Measurements from ENCODE around the gene MT1HL1. TPM values are rescaled to one million over a fixed set of nuclear protein-coding genes. Genes with fewer than 3 reads are reported as not detected.
"Not testable (repeated sequence)": the region's sequence is repeated elsewhere in the genome, so short reads cannot be mapped to it uniquely, and the experiment has no call there.

The MT1HL1 gene
- total RNA-seq, 2 experiments from 2014 or later: not detected

- Mint-ChIP-seq H3K4me3 (no peak overlapping the region), H3K36me3 (ENCODE audit: low read depth) (no peaks in the 10 kb centered on the region), H3K9me3 (peaks cover 1% of the 10 kb centered on the region), H3K27ac (no peak overlapping the region), H3K4me1 (ENCODE audit: low read depth) (no peaks in the 10 kb centered on the region), H3K27me3 (ENCODE audit: low read depth) (no peaks in the 10 kb centered on the region)
- CTCF ChIA-PET: no interaction called here
- no peak for DNase-seq
- intact Hi-C loops (cut with micrococcal nuclease): no loop called here
Observed at GRCh38 chr1:236983818-236984217, 20.4 kb downstream of the MT1HL1 start.

GRCh38 chr1:236982380-236982779 is 21.9 kb downstream of the MT1HL1 start:
- H3K27ac Mint-ChIP-seq: no peak overlapping the region

GRCh38 chr1:236981431-236981830 is 22.8 kb downstream of the MT1HL1 start:
- H3K36me3 Mint-ChIP-seq (ENCODE audit: low read depth); H3K9me3 Mint-ChIP-seq; H3K4me1 Mint-ChIP-seq (ENCODE audit: low read depth); H3K27ac Mint-ChIP-seq; intact Hi-C loops (cut with micrococcal nuclease); H3K27me3 Mint-ChIP-seq (ENCODE audit: low read depth); DNase-seq; H3K4me3 Mint-ChIP-seq: not testable (repeated sequence)
- CTCF ChIA-PET: interaction anchor here (0.6 kb wide), 1 partner anchor 191 kb away, joined by 3 read pairs; no protein-coding TSS in a partner anchor

More at GRCh38 chr1:236982380-236982779, 21.9 kb downstream of the MT1HL1 start:
- no peak for DNase-seq
- H3K9me3 Mint-ChIP-seq: peaks cover under 1% of the 10 kb centered on the region
- CTCF ChIA-PET: interaction anchor here (0.6 kb wide), 1 partner anchor 20 kb away, joined by 5 read pairs; no protein-coding TSS in a partner anchor
- H3K4me1 Mint-ChIP-seq (ENCODE audit: low read depth): no peaks in the 10 kb centered on the region
- no peak overlapping the region for H3K4me3 Mint-ChIP-seq
- intact Hi-C loops (cut with micrococcal nuclease): no loop called here
- no peaks in the 10 kb centered on the region for H3K36me3 Mint-ChIP-seq (ENCODE audit: low read depth)
- no peaks in the 10 kb centered on the region for H3K27me3 Mint-ChIP-seq (ENCODE audit: low read depth)

DNA sequence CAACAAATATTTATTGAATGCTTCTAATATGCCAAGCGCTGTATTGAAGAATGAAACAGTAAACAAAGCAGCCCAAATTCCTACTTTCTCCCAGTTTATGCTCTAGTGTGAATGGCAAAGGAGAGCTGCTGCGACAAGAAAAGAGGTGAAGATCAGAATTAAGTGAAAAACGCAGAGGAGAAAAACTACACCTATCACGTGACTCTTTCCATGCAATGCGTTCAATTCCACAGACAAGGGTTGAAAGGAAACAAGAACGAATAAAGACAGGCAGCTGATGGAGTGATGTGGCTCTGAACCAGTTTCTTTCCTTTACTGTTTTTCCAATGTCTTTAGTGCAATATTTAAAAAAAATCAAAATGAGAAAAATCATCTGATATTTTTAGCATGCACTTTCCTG is 23.6 kb downstream of the MT1HL1 start:
- no peak for DNase-seq
- Mint-ChIP-seq H3K36me3 (ENCODE audit: low read depth) (no peaks in the 10 kb centered on the region), H3K27ac (no peak overlapping the region), H3K27me3 (ENCODE audit: low read depth) (no peaks in the 10 kb centered on the region), H3K4me3 (no peak overlapping the region), H3K4me1 (ENCODE audit: low read depth) (no peaks in the 10 kb centered on the region), H3K9me3 (peaks cover 4% of the 10 kb centered on the region)
- CTCF ChIA-PET: no interaction called here
- intact Hi-C loops (cut with micrococcal nuclease): no loop called here

DNA sequence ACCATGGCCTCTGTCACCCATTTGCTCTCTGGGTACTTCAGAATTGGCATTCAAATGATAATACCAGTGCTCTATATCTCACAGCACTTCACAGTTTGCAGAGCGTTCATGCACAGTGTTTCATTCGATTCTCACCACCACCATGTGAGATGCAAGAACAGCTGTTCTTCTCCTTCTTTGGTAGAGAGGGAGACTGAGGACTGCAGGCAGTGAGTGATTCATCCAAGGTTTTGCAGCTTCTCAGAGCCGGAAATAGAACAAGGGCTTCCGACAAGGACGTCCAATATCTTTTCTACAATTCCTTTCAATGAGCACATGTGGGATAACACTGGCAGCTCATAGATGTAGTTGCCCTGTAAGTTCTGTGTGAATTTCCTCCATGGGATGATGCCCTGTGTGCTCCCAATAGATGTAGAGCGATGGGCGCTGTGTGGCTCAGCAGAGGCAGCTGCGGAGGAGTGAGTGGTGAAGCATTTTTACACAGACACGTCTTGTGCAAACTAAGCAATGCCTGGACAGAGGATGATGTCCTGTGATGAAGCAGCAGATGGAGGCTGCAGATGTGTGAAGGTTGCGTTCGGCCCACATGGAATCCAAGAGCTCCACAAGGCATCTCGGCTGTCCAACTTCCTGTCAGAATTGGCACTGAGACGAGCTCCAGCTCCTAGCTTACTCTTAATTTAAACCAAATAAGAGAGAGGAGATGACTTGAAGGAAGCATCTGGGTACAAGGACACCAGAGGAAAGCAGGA is 24.9 kb downstream of the MT1HL1 start:
- Mint-ChIP-seq H3K27ac (no peak overlapping the region), H3K4me1 (ENCODE audit: low read depth) (no peaks in the 10 kb centered on the region), H3K4me3 (no peak overlapping the region), H3K36me3 (ENCODE audit: low read depth) (no peaks in the 10 kb centered on the region), H3K27me3 (ENCODE audit: low read depth) (no peaks in the 10 kb centered on the region), H3K9me3 (peaks cover 4% of the 10 kb centered on the region)
- CTCF ChIA-PET: no interaction called here
- no peak for DNase-seq
- intact Hi-C loops (cut with micrococcal nuclease): no loop called here

- no peak for DNase-seq
- no peak overlapping the region for H3K27ac Mint-ChIP-seq
- no peaks in the 10 kb centered on the region for H3K4me1 Mint-ChIP-seq (ENCODE audit: low read depth)
- H3K36me3 Mint-ChIP-seq (ENCODE audit: low read depth): no peaks in the 10 kb centered on the region
- CTCF ChIA-PET: no interaction called here
- peaks cover 4% of the 10 kb centered on the region for H3K9me3 Mint-ChIP-seq
- no peaks in the 10 kb centered on the region for H3K27me3 Mint-ChIP-seq (ENCODE audit: low read depth)
- intact Hi-C loops (cut with micrococcal nuclease): no loop called here
- no peak overlapping the region for H3K4me3 Mint-ChIP-seq
Observed at GRCh38 chr1:236978740-236979139, 25.5 kb downstream of the MT1HL1 start.

- H3K4me1 Mint-ChIP-seq (ENCODE audit: low read depth): no peaks in the 10 kb centered on the region
- peaks cover 8% of the 10 kb centered on the region for H3K27me3 Mint-ChIP-seq (ENCODE audit: low read depth)
- H3K36me3 Mint-ChIP-seq (ENCODE audit: low read depth): no peaks in the 10 kb centered on the region
- DNase-seq: no peak
- CTCF ChIA-PET: no interaction called here
- H3K27ac Mint-ChIP-seq: no peak overlapping the region
- H3K4me3 Mint-ChIP-seq: no peak overlapping the region
- peaks cover 4% of the 10 kb centered on the region for H3K9me3 Mint-ChIP-seq
- intact Hi-C loops (cut with micrococcal nuclease): no loop called here
Observed at GRCh38 chr1:236975461-236975860, 28.8 kb downstream of the MT1HL1 start.

GRCh38 chr1:236974025-236974424 is 30.2 kb downstream of the MT1HL1 start:
- peaks cover 11% of the 10 kb centered on the region for H3K27me3 Mint-ChIP-seq (ENCODE audit: low read depth)
- H3K4me3 Mint-ChIP-seq; H3K4me1 Mint-ChIP-seq (ENCODE audit: low read depth); H3K27ac Mint-ChIP-seq; DNase-seq; H3K9me3 Mint-ChIP-seq; intact Hi-C loops (cut with micrococcal nuclease); H3K36me3 Mint-ChIP-seq (ENCODE audit: low read depth): not testable (repeated sequence)
- CTCF ChIA-PET: interaction anchor here (0.6 kb wide), 1 partner anchor 605 kb away, joined by 5 read pairs; no protein-coding TSS in a partner anchor

- Mint-ChIP-seq H3K36me3 (ENCODE audit: low read depth) (no peaks in the 10 kb centered on the region), H3K4me3 (no peak overlapping the region), H3K27me3 (ENCODE audit: low read depth) (peaks cover 14% of the 10 kb centered on the region), H3K9me3 (peaks cover 5% of the 10 kb centered on the region), H3K4me1 (ENCODE audit: low read depth) (no peaks in the 10 kb centered on the region), H3K27ac (no peak overlapping the region)
- intact Hi-C loops (cut with micrococcal nuclease): no loop called here
- CTCF ChIA-PET: no interaction called here
- DNase-seq: no peak
Observed at GRCh38 chr1:236966636-236967035, 37.6 kb downstream of the MT1HL1 start.

DNA sequence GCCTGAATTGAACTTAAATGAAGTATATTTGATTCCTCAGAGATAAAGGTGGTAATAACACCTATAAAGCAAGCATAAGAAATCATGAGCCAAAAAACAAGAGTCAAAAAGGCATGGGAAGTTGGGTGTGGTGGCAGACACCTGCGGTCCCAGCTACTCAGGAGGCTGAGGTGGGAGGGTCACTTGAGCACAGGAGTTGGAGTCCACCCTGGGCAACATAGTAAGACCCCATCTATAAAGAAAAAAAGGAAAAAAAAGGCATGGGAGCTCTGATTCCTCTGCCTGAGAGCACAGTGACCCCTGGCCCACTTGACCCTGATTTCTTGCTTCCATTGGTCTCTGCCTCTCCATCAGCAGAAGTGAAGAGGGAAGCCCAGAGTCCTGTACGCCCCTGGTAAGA is 40.3 kb downstream of the MT1HL1 start:
- Mint-ChIP-seq H3K36me3 (ENCODE audit: low read depth) (no peaks in the 10 kb centered on the region), H3K4me3 (no peak overlapping the region), H3K9me3 (peaks cover 10% of the 10 kb centered on the region), H3K27ac (no peak overlapping the region), H3K27me3 (ENCODE audit: low read depth) (peaks cover 17% of the 10 kb centered on the region), H3K4me1 (ENCODE audit: low read depth) (no peaks in the 10 kb centered on the region)
- CTCF ChIA-PET: no interaction called here
- DNase-seq: no peak
- intact Hi-C loops (cut with micrococcal nuclease): no loop called here

GRCh38 chr1:236959112-236959511 is 45.1 kb downstream of the MT1HL1 start:
- H3K9me3 Mint-ChIP-seq: peaks cover 12% of the 10 kb centered on the region
- peaks cover 18% of the 10 kb centered on the region for H3K27me3 Mint-ChIP-seq (ENCODE audit: low read depth)
- CTCF ChIA-PET: interaction anchor here (0.6 kb wide), 1 partner anchor 194 kb away, joined by 3 read pairs; no protein-coding TSS in a partner anchor
- DNase-seq: no peak
- no peaks in the 10 kb centered on the region for H3K36me3 Mint-ChIP-seq (ENCODE audit: low read depth)
- intact Hi-C loops (cut with micrococcal nuclease): no loop called here
- H3K27ac Mint-ChIP-seq: no peak overlapping the region
- no peaks in the 10 kb centered on the region for H3K4me1 Mint-ChIP-seq (ENCODE audit: low read depth)
- no peak overlapping the region for H3K4me3 Mint-ChIP-seq

- intact Hi-C loops (cut with micrococcal nuclease): no loop called here
- Mint-ChIP-seq H3K9me3 (peaks cover 10% of the 10 kb centered on the region), H3K36me3 (ENCODE audit: low read depth) (no peaks in the 10 kb centered on the region), H3K4me1 (ENCODE audit: low read depth) (no peaks in the 10 kb centered on the region), H3K27ac (no peak overlapping the region), H3K27me3 (ENCODE audit: low read depth) (peaks cover 18% of the 10 kb centered on the region), H3K4me3 (no peak overlapping the region)
- no peak for DNase-seq
- CTCF ChIA-PET: no interaction called here
Observed at GRCh38 chr1:236957235-236957634, 47.0 kb downstream of the MT1HL1 start.

Data from activated naive CD4-positive, alpha-beta T cell treated with anti-CD3 and anti-CD28 coated beads for 36 hours (primary cell).